Fibroblast of lung (primary cell): ENCODE results near the gene ARHGEF6. TPM values are rescaled to one million over a fixed set of nuclear protein-coding genes. Genes with fewer than 3 reads are reported as not detected.

Source experiments
- DNase-seq, 2 donors: peaks; one replicate each; pipeline versions ENCODE4 v3.0.0 to v3.0.0-alpha.2; 2010; ENCODE audit warnings: low read depth in 2 of 2
- H2AFZ ChIP-seq: 2 replicates; pipeline ENCODE4 v1.5.1; 2012; ENCODE audit warnings: low read length, control low read depth, inconsistent platforms
- H3K27ac ChIP-seq: 2 replicates; pipeline ENCODE4 v1.5.1; 2011; ENCODE audit warnings: low read length, control low read depth; ENCODE audit not compliant: insufficient read depth
- H3K27me3 ChIP-seq: 2 replicates; pipeline ENCODE4 v1.5.1; 2011; ENCODE audit warnings: mild to moderate bottlenecking, low read length; ENCODE audit not compliant: control insufficient read depth, insufficient read depth
- H3K36me3 ChIP-seq: 2 replicates; pipeline ENCODE4 v1.5.1; 2011; ENCODE audit warnings: low read length; ENCODE audit not compliant: control insufficient read depth, insufficient read depth
- H3K4me1 ChIP-seq: 2 replicates; pipeline ENCODE4 v1.5.1; 2011; ENCODE audit warnings: low read length; ENCODE audit not compliant: control insufficient read depth, insufficient read depth; ENCODE audit errors: extremely low read depth
- H3K4me2 ChIP-seq: 2 replicates; pipeline ENCODE4 v1.5.1; 2011; ENCODE audit warnings: low read length, control low read depth; ENCODE audit not compliant: insufficient read depth; ENCODE audit errors: extremely low read depth
- H3K4me3 ChIP-seq, 4 experiments: fragments of 200-600 bp in 1 of 4; sonication (generic) in 1 of 4; replicated peaks in 1 of 4; 2 replicates each; pipeline ENCODE4 v1.5.1; 2011 to 2016; ENCODE audit warnings: low read length in 4 of 4, low read depth in 3 of 4, mild to moderate bottlenecking in 3 of 4, control low read depth in 2 of 4, inconsistent platforms in 1 of 4, mixed read lengths in 1 of 4; ENCODE audit not compliant: insufficient read depth in 1 of 4; ENCODE audit errors: control extremely low read depth in 1 of 4
- H3K79me2 ChIP-seq: 2 replicates; pipeline ENCODE4 v1.5.1; 2012; ENCODE audit warnings: mild to moderate bottlenecking, low read length, inconsistent platforms; ENCODE audit not compliant: control insufficient read depth, insufficient read depth
- H3K9ac ChIP-seq: 2 replicates; pipeline ENCODE4 v1.5.1; 2011; ENCODE audit warnings: mild to moderate bottlenecking, low read length, control low read depth; ENCODE audit not compliant: insufficient read depth
- H3K9me3 ChIP-seq: 2 replicates; pipeline ENCODE4 v1.5.1; 2012; ENCODE audit warnings: low read depth, low read length; ENCODE audit not compliant: control insufficient read depth, insufficient read depth
- H4K20me1 ChIP-seq: 2 replicates; pipeline ENCODE4 v1.5.1; 2011; ENCODE audit warnings: low read length; ENCODE audit not compliant: control insufficient read depth, insufficient read depth; ENCODE audit errors: extremely low read depth
- CTCF ChIP-seq, 2 donors: IDR thresholded peaks in 1 of 2; conservative IDR thresholded peaks in 1 of 2; 1 replicate in 1 of 2; 2 replicates in 1 of 2; pipeline ENCODE4 v1.5.1; 2011 to 2012; ENCODE audit warnings: low read length in 2 of 2, control low read depth in 1 of 2, inconsistent platforms in 1 of 2, low read depth in 1 of 2, mild to moderate bottlenecking in 1 of 2
- EZH2 ChIP-seq: IDR thresholded peaks from 2 replicates; pipeline ENCODE4 v1.5.1; 2012; ENCODE audit warnings: low read length, control low read depth, mild to moderate bottlenecking; ENCODE audit errors: missing control alignments
- polyA plus RNA-seq, 2 donors: library from polyadenylated mRNA; depleted of rRNA in 1 of 2; stranded (reverse) in 1 of 2; unstranded in 1 of 2; fragments of >200 nt; gene quantifications; 2 replicates each; pipeline ENCODE4 v1.2.1, GENCODE V29; 2011 to 2012; ENCODE audit warnings: missing spikeins in 1 of 2
- total RNA-seq: library from RNA; depleted of rRNA; stranded (reverse); fragments of >200 nt; gene quantifications from 2 replicates; pipeline ENCODE4 v1.2.1, GENCODE V29; 2014

Gene ARHGEF6
- total and polyA plus RNA-seq, 2 donors (not counting 1 experiment from before 2014, with no cell fraction given) = 30.1 to 32.5 TPM

DNA sequence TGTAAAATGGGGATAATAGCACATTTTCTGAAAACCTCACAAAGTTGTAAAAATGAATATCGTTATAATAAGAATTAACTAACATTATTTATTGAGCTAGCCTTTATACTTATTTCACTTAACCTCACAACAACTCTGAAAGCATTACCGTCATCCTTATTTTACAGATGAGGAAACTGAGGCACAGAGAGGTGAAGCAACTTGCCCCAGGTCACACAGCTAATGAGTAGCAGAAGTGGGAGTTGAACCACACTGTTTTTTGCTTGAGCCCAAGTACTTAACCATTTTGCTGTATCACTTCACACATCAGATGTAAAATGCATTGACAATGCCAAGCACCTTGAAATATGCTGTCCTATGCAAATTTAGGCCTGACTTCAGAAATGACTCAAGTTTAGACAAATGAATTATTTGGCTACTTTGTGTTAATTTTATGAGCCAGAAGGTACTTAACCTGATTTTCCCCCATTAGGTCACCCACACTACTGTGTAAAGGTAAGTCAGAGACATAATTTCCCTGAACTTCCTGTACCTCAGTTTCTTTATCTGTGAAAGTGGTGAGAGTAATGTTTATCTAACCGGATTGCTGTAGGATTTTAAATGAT, 109.6 kb downstream of the ARHGEF6 start:
- no peak for DNase-seq
- H3K27me3 ChIP-seq = no peaks in the 10 kb centered on the region
- H3K4me1 ChIP-seq = no peaks in the 10 kb centered on the region
- no peaks in the 10 kb centered on the region for H3K36me3 ChIP-seq
- H2AFZ ChIP-seq = no peak overlapping the region
- H3K9ac ChIP-seq = no peak overlapping the region
- H3K4me2 ChIP-seq = no peak overlapping the region
- H4K20me1 ChIP-seq = no peaks in the 10 kb centered on the region
- H3K4me3 ChIP-seq = no peak overlapping the region
- TF ChIP-seq CTCF (conservative IDR thresholded peaks at IDR 0.05 in 1 of 2, IDR thresholded peaks at IDR 0.05 in 1 of 2; ENCODE audit: low read depth in 1 of 2, low read length in 2 of 2) (no peak), EZH2 (no peak)
- H3K9me3 ChIP-seq = no peaks in the 10 kb centered on the region
- H3K79me2 ChIP-seq = no peaks in the 10 kb centered on the region
- H3K27ac ChIP-seq = no peak overlapping the region

DNA sequence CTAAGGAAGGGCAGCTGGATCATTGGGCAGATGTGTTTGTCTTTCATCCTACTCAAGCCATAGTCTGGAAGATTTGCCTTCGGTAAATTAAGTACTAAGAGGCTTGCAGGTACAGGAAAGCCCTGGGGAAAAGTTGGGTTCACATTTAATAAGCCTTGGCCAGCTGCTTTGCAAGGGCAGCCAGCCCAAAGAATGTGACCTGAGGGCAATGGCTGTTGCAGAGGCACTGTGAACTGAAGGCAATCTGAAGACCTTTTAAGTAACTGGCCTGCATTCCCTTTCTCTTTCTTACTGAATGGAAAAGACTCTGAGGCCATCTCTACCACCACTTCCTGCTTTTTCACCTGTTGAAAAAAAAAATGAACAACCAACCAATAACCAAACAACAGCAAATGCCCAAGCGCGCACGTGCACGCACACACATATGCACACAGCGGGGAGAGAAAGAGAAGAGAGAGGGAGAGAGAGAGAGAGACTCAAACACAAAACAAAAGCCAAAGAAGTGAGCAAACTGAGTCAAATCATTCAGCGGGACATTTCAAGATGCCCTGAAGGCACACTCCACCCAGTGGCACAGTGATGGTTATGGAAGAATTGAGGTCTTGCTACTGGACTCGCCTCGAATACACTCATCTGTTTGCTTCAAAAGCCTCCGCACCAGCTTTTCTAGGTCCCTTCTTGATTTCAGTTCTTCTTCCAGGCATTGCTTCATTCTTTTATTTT, 113.1 kb downstream of the ARHGEF6 start:
- H3K36me3 ChIP-seq = no peaks in the 10 kb centered on the region
- TF ChIP-seq EZH2 (no peak), CTCF (conservative IDR thresholded peaks at IDR 0.05 in 1 of 2, IDR thresholded peaks at IDR 0.05 in 1 of 2; ENCODE audit: low read depth in 1 of 2, low read length in 2 of 2) (no peak)

DNA sequence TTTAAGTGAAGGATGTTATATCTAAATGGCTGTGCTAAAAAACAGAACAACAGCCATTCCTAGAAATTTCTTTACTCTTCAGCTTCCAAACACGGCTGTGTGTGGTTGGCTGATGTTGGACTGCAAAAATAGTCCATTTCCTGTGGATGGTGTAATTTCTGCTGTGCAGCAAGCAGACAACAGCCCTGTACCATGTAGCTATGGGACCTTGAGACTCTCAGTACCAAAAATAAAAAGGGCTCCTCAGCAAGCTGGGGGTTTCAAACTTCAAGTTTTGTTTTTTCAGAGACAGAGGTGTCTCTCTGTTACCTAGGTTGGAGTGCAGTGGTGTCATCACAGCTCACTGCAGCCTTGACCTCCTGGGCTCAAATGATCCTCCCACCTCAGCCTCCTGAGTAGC, 114.6 kb downstream of the ARHGEF6 start:
- DNase-seq = no peak
- no peaks in the 10 kb centered on the region for H4K20me1 ChIP-seq
- H3K4me2 ChIP-seq = no peak overlapping the region
- H2AFZ ChIP-seq = no peak overlapping the region
- H3K9me3 ChIP-seq = no peaks in the 10 kb centered on the region
- no peaks in the 10 kb centered on the region for H3K36me3 ChIP-seq
- no peak overlapping the region for H3K4me3 ChIP-seq
- H3K79me2 ChIP-seq = no peaks in the 10 kb centered on the region
- no peaks in the 10 kb centered on the region for H3K4me1 ChIP-seq
- no peaks in the 10 kb centered on the region for H3K27me3 ChIP-seq
- TF ChIP-seq CTCF (conservative IDR thresholded peaks at IDR 0.05 in 1 of 2, IDR thresholded peaks at IDR 0.05 in 1 of 2; ENCODE audit: low read depth in 1 of 2, low read length in 2 of 2) = no peak
- no peak for TF ChIP-seq EZH2
- no peak overlapping the region for H3K9ac ChIP-seq
- H3K27ac ChIP-seq = no peak overlapping the region

More for the DNA sequence above, 113.1 kb downstream of the ARHGEF6 start:
- Histone ChIP-seq H3K27ac (no peak overlapping the region), H3K4me1 (no peaks in the 10 kb centered on the region), H3K27me3 (no peaks in the 10 kb centered on the region), H3K4me2 (no peak overlapping the region), H3K79me2 (no peaks in the 10 kb centered on the region), H2AFZ (no peak overlapping the region), H3K9me3 (no peaks in the 10 kb centered on the region), H3K9ac (no peak overlapping the region), H3K4me3 (no peak overlapping the region), H4K20me1 (no peaks in the 10 kb centered on the region)
- DNase-seq = no peak
